ENCODE measurements around the gene RFX1.

DNA sequence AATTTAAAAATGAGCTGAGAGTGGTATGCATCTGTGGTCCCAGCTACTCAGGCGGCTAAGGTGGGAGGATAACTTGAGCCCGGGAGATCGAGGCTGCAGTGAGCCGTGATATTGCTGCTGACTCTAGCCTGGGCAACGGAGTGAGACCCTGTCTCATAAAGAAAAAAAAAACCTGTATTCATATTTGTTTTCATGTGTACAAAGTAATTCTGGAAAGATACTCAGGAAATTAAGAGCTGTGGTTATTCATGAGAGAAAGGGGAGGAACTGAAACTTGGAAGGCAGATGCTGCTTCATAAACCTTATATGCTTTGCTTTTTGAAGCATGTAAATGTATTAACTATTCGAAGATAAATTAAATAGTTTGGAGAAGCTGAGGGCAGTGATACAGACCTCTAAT lies 13.0 kb upstream of the RFX1 start:
- TF ChIP-seq TAF1 (IDR thresholded peaks at IDR 0.05; ENCODE audit: control insufficient read depth, extremely low read depth, insufficient read depth, low read length, severe bottlenecking) = no peak
- TF ChIP-seq, protein P1, sequence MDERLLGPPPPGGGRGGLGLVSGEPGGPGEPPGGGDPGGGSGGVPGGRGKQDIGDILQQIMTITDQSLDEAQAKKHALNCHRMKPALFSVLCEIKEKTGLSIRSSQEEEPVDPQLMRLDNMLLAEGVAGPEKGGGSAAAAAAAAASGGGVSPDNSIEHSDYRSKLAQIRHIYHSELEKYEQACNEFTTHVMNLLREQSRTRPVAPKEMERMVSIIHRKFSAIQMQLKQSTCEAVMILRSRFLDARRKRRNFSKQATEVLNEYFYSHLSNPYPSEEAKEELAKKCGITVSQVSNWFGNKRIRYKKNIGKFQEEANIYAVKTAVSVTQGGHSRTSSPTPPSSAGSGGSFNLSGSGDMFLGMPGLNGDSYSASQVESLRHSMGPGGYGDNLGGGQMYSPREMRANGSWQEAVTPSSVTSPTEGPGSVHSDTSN (CRISPR knock-in tag; IDR thresholded peaks at IDR 0.05; ENCODE audit: low read depth) = no peak
- TF ChIP-seq, protein P1 (tag; conservative IDR thresholded peaks at IDR 0.05; ENCODE audit: low read depth) = no peak
- TF ChIP-seq, protein P2, sequence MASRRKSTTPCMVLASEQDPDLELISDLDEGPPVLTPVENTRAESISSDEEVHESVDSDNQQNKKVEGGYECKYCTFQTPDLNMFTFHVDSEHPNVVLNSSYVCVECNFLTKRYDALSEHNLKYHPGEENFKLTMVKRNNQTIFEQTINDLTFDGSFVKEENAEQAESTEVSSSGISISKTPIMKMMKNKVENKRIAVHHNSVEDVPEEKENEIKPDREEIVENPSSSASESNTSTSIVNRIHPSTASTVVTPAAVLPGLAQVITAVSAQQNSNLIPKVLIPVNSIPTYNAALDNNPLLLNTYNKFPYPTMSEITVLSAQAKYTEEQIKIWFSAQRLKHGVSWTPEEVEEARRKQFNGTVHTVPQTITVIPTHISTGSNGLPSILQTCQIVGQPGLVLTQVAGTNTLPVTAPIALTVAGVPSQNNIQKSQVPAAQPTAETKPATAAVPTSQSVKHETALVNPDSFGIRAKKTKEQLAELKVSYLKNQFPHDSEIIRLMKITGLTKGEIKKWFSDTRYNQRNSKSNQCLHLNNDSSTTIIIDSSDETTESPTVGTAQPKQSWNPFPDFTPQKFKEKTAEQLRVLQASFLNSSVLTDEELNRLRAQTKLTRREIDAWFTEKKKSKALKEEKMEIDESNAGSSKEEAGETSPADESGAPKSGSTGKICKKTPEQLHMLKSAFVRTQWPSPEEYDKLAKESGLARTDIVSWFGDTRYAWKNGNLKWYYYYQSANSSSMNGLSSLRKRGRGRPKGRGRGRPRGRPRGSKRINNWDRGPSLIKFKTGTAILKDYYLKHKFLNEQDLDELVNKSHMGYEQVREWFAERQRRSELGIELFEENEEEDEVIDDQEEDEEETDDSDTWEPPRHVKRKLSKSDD (conservative IDR thresholded peaks at IDR 0.05; ENCODE audit: low read length) = no peak
- no peak for TF ChIP-seq ELF1 (tag; IDR thresholded peaks at IDR 0.05)
- TF ChIP-seq ZNF551 (CRISPR knock-in tag; IDR thresholded peaks at IDR 0.05) = no peak
- no peak for TF ChIP-seq FOXK1 (CRISPR knock-in tag; IDR thresholded peaks at IDR 0.05; ENCODE audit: borderline replicate concordance)
